Right cardiac atrium (tissue), 5 donors: ENCODE measurements around the gene ERGIC1. TPM values are rescaled to one million over a fixed set of nuclear protein-coding genes. Genes with fewer than 3 reads are reported as not detected.

Source experiments
- ATAC-seq, 2 donors: fragments of 200-7000 bp; cut with Tn5 transposase; one replicate each; pipeline versions ENCODE4 v1.8.0 to v1.9.1; 2020; ENCODE audit warnings: moderate library complexity in 2 of 2, mild to moderate bottlenecking in 1 of 2
- DNase-seq, 3 donors: peaks; one replicate each; pipeline ENCODE4 v3.0.0-alpha.2; 2020
- H3K27ac ChIP-seq: one replicate; pipeline ENCODE4 v1.5.1; 2013; ENCODE audit warnings: mild to moderate bottlenecking, low read length, control low read depth, moderate library complexity
- H3K27me3 ChIP-seq: one replicate; pipeline ENCODE4 v1.6.1; 2013; ENCODE audit not compliant: control insufficient read depth, insufficient read depth
- H3K4me1 ChIP-seq: one replicate; pipeline ENCODE4 v1.6.1; 2013; ENCODE audit warnings: low read length; ENCODE audit not compliant: control insufficient read depth, insufficient read depth
- H3K4me3 ChIP-seq: one replicate; pipeline ENCODE4 v1.5.1; 2013; ENCODE audit warnings: low read length, control low read depth
- H3K9me3 ChIP-seq: one replicate; pipeline ENCODE4 v1.6.1; 2013; ENCODE audit warnings: low read length; ENCODE audit not compliant: control insufficient read depth
- WGBS: extraction: QIAGEN DNeasy Blood & Tissue Kit; methylation state at CpG from one replicate; pipeline ENCODE4 v1.1.7; 2013; 5-methylcytosine and 5-hydroxymethylcytosine counted together
- intact Hi-C, 4 donors: fragments of 100-400 bp; cut with DNase I; formaldehyde crosslinking; loops; one replicate each; pipeline versions ENCODE4 v1.11.0 to v1.14.0; 2022 to 2023
- polyA plus RNA-seq: library from polyadenylated mRNA; stranded (reverse); fragments of 200-250 nt; gene quantifications from one replicate; pipeline ENCODE4 v1.2.3, GENCODE V29; 2013
- total RNA-seq, 4 donors: library from RNA; stranded (reverse); fragmentation: NEBNext Ultra II Directional; extraction: Animal tissue kit (Norgen Biotek cat#: 25700); gene quantifications; one replicate each; pipeline ENCODE4 v1.2.1, GENCODE V29; 2021
- donor health status: healthy with polysubstance abuse.
- donor health status: DM: no; HTN: yes; CAD: no.
- donor health status: DM: no; HTN: no; CAD: no.
- donor health status: DM: no; HTN: yes; CAD: no; lungs with severe emphysema.
- donor health status: DM: yes; HTN: yes; CAD: no.

ERGIC1 gene
- total and polyA plus RNA-seq, 5 donors: 73.1 to 96.8 (median 85.0) TPM

GRCh38 chr5:172874647-172875504, 40.8 kb downstream of the ERGIC1 start:
- Histone ChIP-seq H3K27me3 (no peaks in the 10 kb centered on the region), H3K4me3 (no peak overlapping the region), H3K4me1 (peaks cover 43% of the 10 kb centered on the region), H3K27ac (peak overlapping the region; percentile 49), H3K9me3 (no peaks in the 10 kb centered on the region)
- ATAC-seq (no peak), DNase-seq (no peak)
- WGBS: 86% methylated on average over 8 of the region's 8 CpGs
- intact Hi-C loops: loop anchor here in 1 of 4 donors (5.0 kb wide), 1 partner anchor 108 kb away; no protein-coding TSS in a partner anchor

GRCh38 chr5:172875505-172876279, 41.6 kb downstream of the ERGIC1 start:
- intact Hi-C loops: no loop called here
- no peak for DNase-seq
- peaks cover 41% of the 10 kb centered on the region for H3K4me1 ChIP-seq
- H3K9me3 ChIP-seq: no peaks in the 10 kb centered on the region
- H3K27ac ChIP-seq: peak overlapping the region; percentile 27
- 69% methylated on average over 7 of the region's 7 CpGs for WGBS
- ATAC-seq: no peak
- no peak overlapping the region for H3K4me3 ChIP-seq
- no peaks in the 10 kb centered on the region for H3K27me3 ChIP-seq

GRCh38 chr5:172876578-172876977, 42.5 kb downstream of the ERGIC1 start:
- peaks cover 35% of the 10 kb centered on the region for H3K4me1 ChIP-seq
- DNase-seq: no peak
- no peak overlapping the region for H3K27ac ChIP-seq

DNA sequence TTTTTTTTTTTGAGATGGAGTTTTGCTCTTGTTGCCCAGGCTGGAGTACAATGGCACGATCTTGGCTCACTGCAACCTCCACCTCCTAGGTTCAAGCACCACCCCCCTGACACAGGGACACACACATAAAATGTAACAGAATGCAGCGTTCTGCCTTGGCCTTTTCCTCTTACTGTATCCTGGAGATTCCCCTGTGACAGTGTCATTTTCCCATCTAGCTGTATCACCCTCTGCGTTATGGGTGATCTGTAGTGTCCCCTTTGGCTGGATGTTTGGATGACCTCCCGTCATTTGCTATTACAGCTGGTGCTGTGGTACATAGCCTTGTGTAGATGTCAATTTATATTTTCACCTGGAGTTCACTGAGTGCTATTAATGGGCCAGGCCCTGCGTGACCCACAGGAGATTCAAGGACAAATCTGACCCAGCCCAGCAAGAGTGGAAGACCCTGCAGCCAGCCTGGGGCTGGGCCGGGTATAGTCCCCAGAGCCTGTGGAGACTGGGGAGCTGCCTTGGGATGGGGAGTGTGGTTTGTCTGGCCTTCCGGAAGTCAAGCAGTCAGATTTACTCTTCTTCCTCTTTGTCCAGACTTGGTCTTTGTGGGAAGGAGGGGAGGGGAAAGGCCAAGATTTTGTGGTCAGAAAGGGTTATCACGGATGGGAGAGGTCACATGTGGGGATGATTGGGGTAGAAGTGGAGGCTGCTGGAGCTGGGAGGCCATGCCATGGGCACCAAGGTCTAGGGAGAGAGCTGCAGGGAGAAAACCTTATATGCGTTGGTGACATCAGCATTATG, 43.6 kb downstream of the ERGIC1 start:
- ATAC-seq (no peak), DNase-seq (peak in 1 of 3 donors; percentile 7)
- Histone ChIP-seq H3K27me3 (no peaks in the 10 kb centered on the region), H3K27ac (peak overlapping the region; percentile 47), H3K9me3 (no peaks in the 10 kb centered on the region), H3K4me3 (no peak overlapping the region), H3K4me1 (peaks cover 26% of the 10 kb centered on the region)
- 78% methylated on average over 9 of the region's 9 CpGs for WGBS
- intact Hi-C loops: no loop called here

More at GRCh38 chr5:172876578-172876977, 42.5 kb downstream of the ERGIC1 start:
- H3K9me3 ChIP-seq: no peaks in the 10 kb centered on the region
- WGBS: 94% methylated on average over 8 of the region's 8 CpGs
- intact Hi-C loops: no loop called here
- H3K27me3 ChIP-seq: no peaks in the 10 kb centered on the region
- ATAC-seq: no peak
- H3K4me3 ChIP-seq: no peak overlapping the region

GRCh38 chr5:172878585-172878932, 44.5 kb downstream of the ERGIC1 start:
- Histone ChIP-seq H3K9me3 (no peaks in the 10 kb centered on the region), H3K27ac (peak overlapping the region; percentile 75), H3K4me3 (no peak overlapping the region), H3K4me1 (peaks cover 20% of the 10 kb centered on the region), H3K27me3 (no peaks in the 10 kb centered on the region)
- intact Hi-C loops: no loop called here
- ATAC-seq: peak in 1 of 2 donors; percentile 14
- no peak for DNase-seq
- 69% methylated on average over 9 of the region's 9 CpGs for WGBS

- whole genome bisulfite sequencing: 44% methylated on average over 20 of the region's 20 CpGs
- H3K9me3 ChIP-seq: no peaks in the 10 kb centered on the region
- H3K27me3 ChIP-seq: no peaks in the 10 kb centered on the region
- H3K4me1 ChIP-seq: peaks cover 17% of the 10 kb centered on the region
- DNase-seq: peak in 1 of 3 donors; percentile 36
- ATAC-seq: peak; percentile 37 to 66
- intact Hi-C loops: no loop called here
- no peak overlapping the region for H3K4me3 ChIP-seq
- H3K27ac ChIP-seq: peak overlapping the region; percentile 75
Measured at GRCh38 chr5:172878933-172879752, 45.1 kb downstream of the ERGIC1 start.

DNA sequence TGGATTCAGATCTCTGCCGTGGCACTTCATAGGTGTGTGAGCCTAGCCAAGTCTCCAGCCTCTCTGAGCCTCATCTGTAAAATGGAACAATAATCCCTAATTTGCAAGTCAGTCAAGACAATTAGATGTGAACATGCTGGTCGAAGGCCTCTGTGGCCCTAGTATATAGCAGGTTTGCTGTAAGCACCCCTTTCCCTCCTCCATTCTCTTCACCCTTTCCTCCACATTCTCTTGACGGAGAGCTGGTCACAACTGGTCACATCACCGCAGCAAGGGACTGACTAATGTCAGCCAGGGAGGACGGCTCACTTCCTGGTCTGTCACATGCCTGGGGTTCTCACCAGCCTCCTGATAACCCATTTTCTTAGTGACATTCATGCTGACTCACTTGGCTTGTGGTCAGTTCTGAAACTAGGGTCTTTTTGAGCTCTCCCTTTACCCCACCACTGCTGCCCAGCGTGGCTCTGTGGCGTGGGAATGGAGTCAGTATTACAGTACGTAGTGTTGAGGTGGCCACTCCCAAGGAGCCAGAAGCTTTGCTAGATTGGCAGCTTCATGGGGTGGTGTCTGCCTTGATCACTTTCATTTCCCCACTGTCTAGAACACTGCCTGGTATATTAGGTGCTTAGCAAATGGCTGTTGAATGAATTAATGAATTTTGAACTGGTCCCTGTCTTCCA, 47.8 kb downstream of the ERGIC1 start:
- DNase-seq: peak in 2 of 3 donors; percentile 34 to 36
- Histone ChIP-seq H3K27ac (no peak overlapping the region), H3K27me3 (no peaks in the 10 kb centered on the region), H3K9me3 (no peaks in the 10 kb centered on the region), H3K4me1 (peaks cover 17% of the 10 kb centered on the region), H3K4me3 (no peak overlapping the region)
- intact Hi-C loops: no loop called here
- WGBS: 81% methylated on average over 8 of the region's 8 CpGs
- peak in 1 of 2 donors; percentile 10 for ATAC-seq

DNA sequence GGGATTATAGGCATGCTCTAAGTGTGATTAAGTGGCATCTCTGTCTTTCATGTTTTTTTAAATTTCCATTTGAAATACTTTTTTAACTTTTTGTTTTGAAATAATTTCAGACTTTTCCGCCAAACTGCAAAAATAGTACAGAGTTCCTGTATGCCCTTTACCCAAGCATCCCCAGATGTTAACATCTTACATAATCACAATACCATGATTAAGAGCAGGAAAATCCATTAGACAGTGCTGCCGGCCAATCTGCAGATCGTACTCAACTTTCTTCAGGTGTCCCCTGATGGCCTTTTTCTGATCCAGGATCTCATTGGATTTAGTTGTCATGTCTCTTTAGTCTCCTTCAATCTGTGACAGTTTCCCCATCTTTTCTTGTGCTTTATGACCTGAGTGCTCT, 49.0 kb downstream of the ERGIC1 start:
- Histone ChIP-seq H3K9me3 (no peaks in the 10 kb centered on the region), H3K4me1 (peaks cover 16% of the 10 kb centered on the region), H3K4me3 (no peak overlapping the region), H3K27me3 (no peaks in the 10 kb centered on the region), H3K27ac (no peak overlapping the region)
- no peak for DNase-seq
- ATAC-seq: no peak
- WGBS: 71% methylated on average over 3 of the region's 3 CpGs
- intact Hi-C loops: no loop called here

GRCh38 chr5:172885597-172886340, 51.7 kb downstream of the ERGIC1 start:
- WGBS: 79% methylated on average over 23 of the region's 23 CpGs
- H3K4me1 ChIP-seq: peaks cover 8% of the 10 kb centered on the region
- no peaks in the 10 kb centered on the region for H3K27me3 ChIP-seq
- intact Hi-C loops: no loop called here
- no peak for ATAC-seq
- H3K27ac ChIP-seq: no peak overlapping the region
- H3K9me3 ChIP-seq: no peaks in the 10 kb centered on the region
- H3K4me3 ChIP-seq: no peak overlapping the region
- peak; percentile 39 to 77 (median 76) for DNase-seq
